Measurements from ENCODE around the gene CCDC87.
"Not testable (repeated sequence)": the region's sequence is repeated elsewhere in the genome, so short reads cannot be mapped to it uniquely, and the experiment has no call there.

CCDC87 gene

DNA sequence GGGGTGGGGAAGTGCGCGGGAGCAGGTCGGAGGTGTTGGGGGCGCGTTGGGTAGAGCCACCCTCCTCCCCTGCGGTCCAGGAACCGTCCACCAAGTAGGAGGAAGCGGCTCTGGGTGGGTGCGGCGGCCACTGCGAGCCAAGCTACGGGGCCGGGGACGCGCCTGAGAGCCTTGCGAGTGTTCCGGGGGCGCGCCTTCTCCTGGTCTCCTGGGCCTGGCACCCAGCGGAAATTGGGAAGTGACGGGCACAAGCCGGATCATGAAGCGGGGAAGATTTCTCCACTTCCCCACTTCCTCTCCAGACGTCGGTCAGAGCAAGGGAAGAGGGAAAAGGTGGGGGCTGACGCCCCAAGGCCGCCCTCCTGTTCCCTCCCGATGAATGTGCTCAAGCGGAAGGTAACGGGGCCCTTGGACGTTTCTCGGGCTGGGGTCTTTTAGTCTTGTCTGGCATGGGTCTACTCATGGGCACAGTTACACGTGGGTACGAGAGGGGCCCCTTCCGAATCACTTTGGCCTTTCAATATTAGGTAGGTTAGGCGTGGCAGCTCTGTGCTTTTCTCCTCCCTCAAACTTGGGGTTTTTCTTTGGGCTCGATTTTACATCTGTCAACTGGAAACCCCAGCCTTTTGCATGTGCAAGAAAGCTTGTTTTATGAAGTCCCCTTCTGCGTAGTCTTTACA, 24.4 kb upstream of the CCDC87 start:
- DNase-seq (ENCODE audit: low read depth in 2 of 2): no peak

DNA sequence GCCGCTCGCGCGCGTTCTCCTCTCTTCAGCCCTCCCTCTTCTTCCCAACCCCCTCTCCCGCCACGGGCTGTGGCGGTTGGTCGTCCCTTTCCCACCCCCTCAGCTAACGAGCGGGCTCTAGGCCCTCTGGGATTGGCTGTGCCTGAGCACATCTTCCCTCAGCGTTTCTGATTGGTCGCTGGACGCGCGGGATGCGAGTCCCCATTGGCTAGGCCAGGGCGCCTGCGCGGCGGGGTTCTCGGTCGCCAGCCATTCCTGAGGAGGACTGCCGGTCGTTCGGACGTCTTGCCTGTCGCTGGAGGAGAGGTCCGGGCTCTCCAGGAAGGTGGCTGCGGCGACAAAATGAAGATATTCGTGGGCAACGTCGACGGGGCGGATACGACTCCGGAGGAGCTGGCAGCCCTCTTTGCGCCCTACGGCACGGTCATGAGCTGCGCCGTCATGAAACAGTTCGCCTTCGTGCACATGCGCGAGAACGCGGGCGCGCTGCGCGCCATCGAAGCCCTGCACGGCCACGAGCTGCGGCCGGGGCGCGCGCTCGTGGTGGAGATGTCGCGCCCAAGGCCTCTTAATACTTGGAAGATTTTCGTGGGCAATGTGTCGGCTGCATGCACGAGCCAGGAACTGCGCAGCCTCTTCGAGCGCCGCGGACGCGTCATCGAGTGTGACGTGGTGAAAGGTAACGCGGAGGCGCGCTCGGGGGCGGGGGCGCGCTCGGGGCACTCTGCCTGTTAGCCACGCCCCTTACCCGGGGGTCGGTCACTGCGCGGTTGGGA, 23.7 kb upstream of the CCDC87 start, which contains the start of gene RBM14:
Gene RBM14, plus strand, starts transcription at position 252 of the 776 bp plus-strand sequence. Its CDS starts 91 bp downstream, at position 343.
- peak; percentile 93 to 98 for DNase-seq (ENCODE audit: low read depth in 2 of 2)

- no peak for DNase-seq (ENCODE audit: low read depth in 2 of 2)
Measured at GRCh38 chr11:66614073-66614472, 21.2 kb upstream of the CCDC87 start.

- DNase-seq (ENCODE audit: low read depth in 2 of 2): no peak
Measured at GRCh38 chr11:66612458-66612857, 19.6 kb upstream of the CCDC87 start.

GRCh38 chr11:66609721-66610617, 17.1 kb upstream of the CCDC87 start:
- DNase-seq (ENCODE audit: low read depth in 2 of 2): no peak

- DNase-seq (ENCODE audit: low read depth in 2 of 2): no peak
Measured at GRCh38 chr11:66607126-66607834, 14.4 kb upstream of the CCDC87 start.

GRCh38 chr11:66606608-66607007, 13.7 kb upstream of the CCDC87 start:
- not testable (repeated sequence) for DNase-seq (ENCODE audit: low read depth in 2 of 2)

GRCh38 chr11:66604155-66604554, 11.3 kb upstream of the CCDC87 start:
- DNase-seq (ENCODE audit: low read depth in 2 of 2): no peak

GRCh38 chr11:66603072-66603471, 10.2 kb upstream of the CCDC87 start:
- no peak for DNase-seq (ENCODE audit: low read depth in 2 of 2)

GRCh38 chr11:66600631-66601233, 7.9 kb upstream of the CCDC87 start:
- no peak for DNase-seq (ENCODE audit: low read depth in 2 of 2)

DNA sequence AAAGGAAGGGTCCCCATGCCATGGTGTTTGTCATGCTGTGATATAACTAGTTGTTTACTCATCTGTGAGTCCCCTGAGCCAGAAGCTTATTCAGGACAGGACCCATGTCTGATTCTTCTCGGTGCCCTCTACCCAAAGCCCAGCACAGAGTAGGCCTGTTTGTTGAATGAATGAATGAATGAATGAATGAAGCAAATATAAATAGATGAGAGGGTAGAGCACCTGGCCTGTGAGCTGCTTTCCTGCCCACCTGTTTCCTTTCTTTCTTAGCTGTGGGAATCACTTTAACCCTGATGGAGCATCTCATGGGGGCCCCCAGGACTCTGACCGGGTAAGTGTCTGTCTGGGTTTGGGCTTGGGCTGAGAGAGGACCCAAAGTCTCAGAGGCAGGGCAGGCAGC, 7.4 kb upstream of the CCDC87 start:
- DNase-seq (ENCODE audit: low read depth in 2 of 2): no peak

DNA sequence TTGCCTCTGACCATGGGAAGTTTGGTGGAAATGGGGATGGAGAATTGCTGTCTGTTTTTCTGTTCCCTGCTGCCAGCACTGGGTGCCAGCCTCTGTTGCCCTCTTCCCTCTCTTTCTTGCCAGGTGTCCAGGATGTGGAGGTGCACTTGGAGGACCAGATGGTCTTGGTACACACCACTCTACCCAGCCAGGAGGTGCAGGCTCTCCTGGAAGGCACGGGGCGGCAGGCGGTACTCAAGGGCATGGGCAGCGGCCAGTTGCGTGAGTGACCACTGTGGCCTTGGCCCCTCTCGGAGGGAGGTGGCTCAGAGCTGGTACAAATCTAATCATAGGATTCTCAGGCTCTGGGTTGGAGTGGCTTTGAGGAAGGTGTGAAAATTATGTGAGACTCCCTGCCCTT, 6.1 kb upstream of the CCDC87 start:
- DNase-seq (ENCODE audit: low read depth in 2 of 2): no peak

- DNase-seq (ENCODE audit: low read depth in 2 of 2): no peak
Measured at GRCh38 chr11:66595245-66595904, 2.5 kb upstream of the CCDC87 start.

- no peak for DNase-seq (ENCODE audit: low read depth in 2 of 2)
Measured at GRCh38 chr11:66593650-66594049, 787 bp upstream of the CCDC87 start.

GRCh38 chr11:66593303-66593635, 406 bp upstream of the CCDC87 start:
- DNase-seq (ENCODE audit: low read depth in 2 of 2): no peak

GRCh38 chr11:66591175-66591574, 1.7 kb downstream of the CCDC87 start:
- DNase-seq (ENCODE audit: low read depth in 2 of 2): no peak

GRCh38 chr11:66589996-66590675, 2.7 kb downstream of the CCDC87 start:
- DNase-seq (ENCODE audit: low read depth in 2 of 2): no peak

DNA sequence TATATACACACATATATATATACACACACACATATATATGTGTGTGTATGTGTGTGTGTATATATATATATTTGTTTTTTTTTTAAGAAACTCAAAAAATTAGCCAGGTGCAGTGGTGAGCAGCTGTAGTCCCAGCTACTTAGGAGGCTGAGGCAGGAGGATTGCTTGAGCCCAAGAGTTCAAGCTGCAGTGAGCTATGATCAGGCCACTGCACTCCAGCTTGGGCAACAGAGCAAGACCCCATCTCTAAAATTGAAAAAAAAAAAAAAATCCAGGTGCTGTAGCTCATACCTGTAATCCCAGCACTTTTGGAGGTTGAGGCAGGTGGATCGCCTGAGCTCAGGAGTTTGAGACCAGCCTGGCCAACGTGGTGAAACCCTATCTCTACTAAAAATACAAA, 3.5 kb downstream of the CCDC87 start:
- not testable (repeated sequence) for DNase-seq (ENCODE audit: low read depth in 2 of 2)

- no peak for DNase-seq (ENCODE audit: low read depth in 2 of 2)
Measured at GRCh38 chr11:66586136-66586535, 6.7 kb downstream of the CCDC87 start.

- not testable (repeated sequence) for DNase-seq (ENCODE audit: low read depth in 2 of 2)
Measured at GRCh38 chr11:66585447-66585846, 7.4 kb downstream of the CCDC87 start.
